ENCODE measurements around the gene METAP1D.

METAP1D gene

GRCh38 chr2:171999161-171999560 lies 592 bp upstream of the METAP1D start:
- DNase-seq, result no peak

GRCh38 chr2:172000696-172001361 lies 1.1 kb downstream of the METAP1D start:
- DNase-seq, result no peak

GRCh38 chr2:172007372-172007771 lies 7.6 kb downstream of the METAP1D start:
- DNase-seq, result no peak

GRCh38 chr2:172009823-172010222 lies 10.1 kb downstream of the METAP1D start:
- no peak for DNase-seq

- no peak for DNase-seq
Observed at GRCh38 chr2:172011812-172012575, 12.2 kb downstream of the METAP1D start.

GRCh38 chr2:172012677-172013391 lies 13.1 kb downstream of the METAP1D start:
- DNase-seq, result peak; percentile 30

- no peak for DNase-seq
Observed at GRCh38 chr2:172013396-172013795, 13.6 kb downstream of the METAP1D start.

- DNase-seq, result no peak
Observed at GRCh38 chr2:172021074-172021931, 21.6 kb downstream of the METAP1D start.

- no peak for DNase-seq
Observed at GRCh38 chr2:172021955-172022354, 22.2 kb downstream of the METAP1D start.

- no peak for DNase-seq
Observed at GRCh38 chr2:172031536-172031935, 31.8 kb downstream of the METAP1D start.

GRCh38 chr2:172038121-172038520 lies 38.4 kb downstream of the METAP1D start:
- no peak for DNase-seq

- no peak for DNase-seq
Observed at GRCh38 chr2:172038604-172039003, 38.9 kb downstream of the METAP1D start.

GRCh38 chr2:172039011-172039704 lies 39.4 kb downstream of the METAP1D start:
- no peak for DNase-seq

GRCh38 chr2:172040311-172040710 lies 40.6 kb downstream of the METAP1D start:
- no peak for DNase-seq

- no peak for DNase-seq
Observed at GRCh38 chr2:172046080-172046678, 46.4 kb downstream of the METAP1D start.

GRCh38 chr2:172046866-172047565 lies 47.3 kb downstream of the METAP1D start:
- no peak for DNase-seq

- DNase-seq, result no peak
Observed at GRCh38 chr2:172047566-172048507, 48.1 kb downstream of the METAP1D start.

GRCh38 chr2:172048508-172049503 lies 49.1 kb downstream of the METAP1D start:
- no peak for DNase-seq
